Measurements from ENCODE around the gene CNTNAP5.

DNA sequence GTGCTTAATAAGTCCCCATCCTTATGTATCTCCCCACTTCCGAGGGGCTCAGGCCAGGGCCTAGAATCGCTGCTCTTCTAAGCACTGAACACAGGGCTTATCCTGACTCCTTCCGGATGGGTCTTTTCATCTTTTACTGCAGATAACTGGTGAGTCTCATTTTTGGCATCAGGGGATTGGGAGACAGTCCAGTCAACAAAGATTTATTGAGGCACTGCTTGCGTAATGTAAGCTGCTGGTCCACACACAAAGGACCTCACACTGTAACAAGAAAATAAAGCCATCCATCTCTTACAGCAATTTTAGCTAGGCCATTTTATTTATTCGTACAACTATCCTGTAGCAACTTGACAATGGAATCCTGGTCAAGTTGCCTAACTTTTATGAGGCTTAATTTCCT, 600.5 kb downstream of the CNTNAP5 start:
- TF ChIP-seq ZFP30 (CRISPR knock-in tag; IDR thresholded peaks at IDR 0.05), result no peak
- no peak for TF ChIP-seq CSDC2 (CRISPR knock-in tag; IDR thresholded peaks at IDR 0.05)
- no peak for TF ChIP-seq ARNTL (CRISPR knock-in tag; IDR thresholded peaks at IDR 0.05; ENCODE audit: borderline replicate concordance, low read depth)
- no peak for TF ChIP-seq BACH2 (CRISPR knock-in tag; IDR thresholded peaks at IDR 0.05; ENCODE audit: borderline replicate concordance)
- no peak for TF ChIP-seq CSRNP3 (CRISPR knock-in tag; IDR thresholded peaks at IDR 0.05)
- TF ChIP-seq TCF4 (CRISPR knock-in tag; IDR thresholded peaks at IDR 0.05; ENCODE audit: borderline replicate concordance), result no peak

Measured in SK-N-SH treated with all-trans-retinoic acid at 6 μM for 48 hours (cell line).